Stimulated activated CD8-positive, alpha-beta memory T cell treated with anti-CD3 and anti-CD28 coated beads, Interleukin-4, amount 100 ng/mL, for 24 hours (primary cell): ENCODE results near the gene NEURL1.
A peak's percentile ranks its signal among the peaks of the same experiment; 100 is the strongest.

ENCODE experiments used
- DNase-seq: peaks from one replicate; pipeline ENCODE4 v3.0.0-alpha.2; 2020; ENCODE audit warnings: low read depth

Gene NEURL1

DNA sequence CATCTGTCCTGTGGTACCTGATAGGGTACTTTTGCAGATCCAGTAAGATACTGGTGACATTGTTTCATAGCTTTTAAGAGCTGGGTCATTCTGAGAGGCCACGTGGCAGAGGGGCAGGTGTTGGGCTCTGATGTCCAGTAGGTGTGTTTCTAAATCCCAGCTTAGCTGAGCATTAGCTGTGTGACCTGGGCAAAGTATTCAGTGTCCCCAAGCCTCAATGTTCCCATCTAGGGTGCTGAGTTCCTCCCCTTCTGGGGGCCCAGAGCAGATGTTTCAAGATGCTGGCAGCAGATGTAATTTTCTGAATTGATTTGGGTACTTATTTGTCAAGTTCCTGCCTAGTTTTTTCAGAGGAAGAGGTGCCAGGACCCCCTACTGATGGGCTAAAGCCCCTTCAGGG lies 52.9 kb downstream of the NEURL1 start:
- no peak for DNase-seq

DNA sequence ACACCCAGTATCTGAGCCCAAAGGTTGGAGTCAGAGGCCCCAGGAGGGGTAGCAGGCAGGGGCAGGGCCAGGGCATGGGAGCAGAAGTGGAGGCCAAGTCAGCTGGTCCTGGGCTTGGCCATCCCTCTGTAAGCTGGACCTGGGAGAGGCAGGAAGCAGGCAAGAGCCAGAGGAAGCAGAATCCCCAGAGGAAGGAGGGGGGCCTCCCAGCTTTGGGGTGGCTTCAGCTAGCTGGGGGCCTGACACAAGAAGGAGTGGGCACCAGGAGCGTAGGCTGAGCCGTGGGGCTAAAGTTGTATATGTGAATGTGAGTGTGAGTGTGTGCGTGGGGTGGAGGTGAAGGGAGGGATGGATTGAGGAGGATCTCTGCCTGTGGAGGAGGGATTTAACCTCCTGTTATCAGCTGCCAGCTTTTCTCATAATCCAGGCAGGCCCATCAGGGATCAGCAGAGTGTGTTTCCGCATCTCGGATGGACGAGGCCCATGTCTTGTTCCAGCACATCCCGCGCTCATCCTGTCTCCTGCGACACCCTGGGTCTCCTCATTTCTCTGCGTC lies 54.0 kb downstream of the NEURL1 start:
- DNase-seq = no peak

DNA sequence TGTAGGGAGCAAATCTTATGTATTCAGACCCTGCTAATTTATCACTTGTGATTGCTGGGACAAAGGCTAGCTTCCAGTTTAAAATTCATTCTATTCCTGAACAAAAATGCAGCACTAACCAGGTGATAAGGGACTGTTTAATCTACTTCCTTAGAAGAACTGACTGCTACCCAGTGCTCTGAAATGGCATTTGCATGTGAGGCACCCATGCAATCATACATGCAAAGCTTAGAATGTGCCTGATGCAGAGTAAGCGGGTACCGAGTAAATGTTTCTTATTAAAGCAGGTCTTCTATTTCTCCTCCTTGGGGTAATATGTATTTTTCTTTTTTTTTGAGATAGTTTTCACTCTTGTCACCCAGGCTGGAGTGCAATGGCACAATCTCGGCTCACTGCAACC lies 54.5 kb downstream of the NEURL1 start:
- no peak for DNase-seq

DNA sequence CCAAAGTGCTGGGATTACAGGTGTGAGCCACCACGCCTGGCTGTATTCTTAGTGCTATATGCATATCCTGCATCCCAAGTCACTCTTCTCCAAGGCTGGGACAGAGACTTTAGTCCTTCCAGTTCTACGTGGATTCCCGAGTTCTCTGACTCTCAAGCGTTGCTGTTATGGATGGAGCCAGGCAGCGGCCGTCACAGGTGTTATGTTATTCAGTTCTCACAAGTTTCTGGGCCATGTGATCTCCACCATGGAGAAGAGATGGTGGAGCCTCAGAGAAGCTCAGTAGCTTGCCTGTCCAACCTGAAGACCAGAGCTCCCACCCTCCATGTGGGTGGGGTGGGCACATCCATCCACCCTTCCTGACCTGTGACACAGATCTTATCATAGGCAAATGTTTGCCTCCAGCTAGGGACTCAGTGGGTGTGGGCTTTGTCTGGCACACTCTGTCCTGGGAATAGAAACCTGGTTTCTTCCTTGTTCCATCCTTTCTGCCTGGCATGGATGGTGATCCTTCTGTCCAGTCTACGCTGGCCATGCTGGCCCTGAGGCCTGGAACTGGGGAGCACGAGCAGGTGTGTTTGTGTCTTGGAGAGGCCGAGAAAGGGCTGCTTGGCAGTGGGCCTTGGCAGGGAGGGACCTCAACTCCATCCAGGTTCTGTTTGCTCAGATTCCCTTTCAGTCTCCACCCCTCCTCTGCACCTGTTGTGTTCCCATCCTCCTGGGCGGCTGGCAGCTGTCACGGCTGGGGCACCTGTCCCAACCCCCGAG lies 55.3 kb downstream of the NEURL1 start:
- DNase-seq = no peak

DNA sequence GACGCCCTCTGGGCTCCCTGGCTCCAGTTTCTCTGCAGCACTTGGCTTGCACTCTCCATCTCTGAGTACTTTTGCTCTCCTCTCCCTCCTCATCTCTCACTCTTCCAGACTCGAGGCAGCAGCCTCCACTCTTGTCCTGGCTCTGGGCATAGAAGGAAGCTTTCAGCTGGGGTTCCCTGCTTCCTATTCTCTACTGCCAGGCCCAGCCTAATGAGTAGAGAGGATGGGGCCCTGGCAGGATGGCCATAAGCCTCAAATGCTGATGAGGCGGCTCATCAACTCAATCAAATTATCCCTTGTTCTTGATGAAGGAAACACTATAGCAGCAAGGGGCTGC lies 55.8 kb downstream of the NEURL1 start:
- DNase-seq = no peak

DNA sequence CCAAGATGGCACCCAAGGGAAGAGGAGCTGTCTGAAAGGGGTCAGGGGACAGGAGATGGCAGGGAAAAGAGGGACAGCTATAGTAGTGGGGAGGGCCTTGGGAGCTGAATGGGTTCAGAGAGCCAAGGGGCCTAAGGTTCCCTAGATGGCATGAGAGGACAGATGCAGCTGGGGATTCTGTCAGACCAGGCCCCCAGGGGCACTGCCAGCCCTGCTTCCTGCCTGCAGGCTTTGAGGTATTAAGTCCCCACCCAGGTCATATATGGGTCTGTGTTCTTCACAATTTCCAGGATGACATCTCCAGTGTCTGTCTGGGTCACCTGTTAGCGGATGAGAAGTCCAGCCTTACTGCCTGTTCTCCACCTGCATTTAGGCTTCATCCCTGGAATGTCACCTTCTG lies 56.7 kb downstream of the NEURL1 start:
- DNase-seq = no peak

DNA sequence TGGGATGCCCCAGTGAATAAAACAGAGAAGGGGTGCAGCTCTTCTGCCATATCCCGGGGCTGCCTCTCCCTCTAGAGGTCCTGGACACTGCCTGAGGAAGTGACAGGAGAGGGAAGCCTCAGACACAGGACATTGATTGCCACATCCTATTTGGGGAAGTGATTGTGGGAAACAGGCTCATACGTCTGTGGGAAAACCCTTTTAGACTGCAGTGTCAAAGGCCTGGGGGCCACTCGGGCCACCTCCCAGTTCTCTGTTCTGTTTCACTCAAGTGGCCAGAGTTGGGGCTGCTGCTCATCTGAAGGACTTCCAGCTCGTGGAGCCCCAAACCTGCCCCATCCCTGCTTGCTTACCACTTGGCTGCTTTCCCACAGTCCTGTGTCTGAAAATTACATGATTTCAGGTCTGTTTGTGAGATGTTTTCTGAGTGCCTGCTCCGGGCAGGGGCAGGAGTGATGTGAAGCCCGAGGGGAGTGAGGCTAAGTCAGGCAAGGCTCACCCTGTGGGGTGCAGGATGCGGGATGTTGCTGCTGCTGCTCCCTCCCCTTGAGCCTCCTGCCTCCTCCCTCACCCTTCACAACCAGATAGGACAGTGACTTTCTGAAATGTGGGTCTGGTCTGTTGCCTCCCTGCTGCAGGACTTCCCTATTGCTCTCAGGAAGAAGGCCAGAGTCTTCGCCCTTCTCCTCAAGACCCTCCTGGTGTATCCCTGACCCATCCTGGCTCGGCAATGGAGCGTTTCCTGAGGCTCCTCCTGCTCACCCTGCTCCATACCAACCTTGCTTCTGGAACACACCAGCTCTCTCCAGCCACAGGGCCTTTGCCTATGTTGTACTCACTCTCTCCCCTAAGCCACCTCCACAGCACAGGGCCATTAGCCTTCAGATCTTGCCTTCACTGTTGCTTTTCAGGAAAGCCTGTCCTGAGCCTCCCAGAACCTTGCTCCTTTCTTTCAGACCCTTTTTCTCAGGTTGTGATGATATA lies 58.4 kb downstream of the NEURL1 start:
- no peak for DNase-seq

DNA sequence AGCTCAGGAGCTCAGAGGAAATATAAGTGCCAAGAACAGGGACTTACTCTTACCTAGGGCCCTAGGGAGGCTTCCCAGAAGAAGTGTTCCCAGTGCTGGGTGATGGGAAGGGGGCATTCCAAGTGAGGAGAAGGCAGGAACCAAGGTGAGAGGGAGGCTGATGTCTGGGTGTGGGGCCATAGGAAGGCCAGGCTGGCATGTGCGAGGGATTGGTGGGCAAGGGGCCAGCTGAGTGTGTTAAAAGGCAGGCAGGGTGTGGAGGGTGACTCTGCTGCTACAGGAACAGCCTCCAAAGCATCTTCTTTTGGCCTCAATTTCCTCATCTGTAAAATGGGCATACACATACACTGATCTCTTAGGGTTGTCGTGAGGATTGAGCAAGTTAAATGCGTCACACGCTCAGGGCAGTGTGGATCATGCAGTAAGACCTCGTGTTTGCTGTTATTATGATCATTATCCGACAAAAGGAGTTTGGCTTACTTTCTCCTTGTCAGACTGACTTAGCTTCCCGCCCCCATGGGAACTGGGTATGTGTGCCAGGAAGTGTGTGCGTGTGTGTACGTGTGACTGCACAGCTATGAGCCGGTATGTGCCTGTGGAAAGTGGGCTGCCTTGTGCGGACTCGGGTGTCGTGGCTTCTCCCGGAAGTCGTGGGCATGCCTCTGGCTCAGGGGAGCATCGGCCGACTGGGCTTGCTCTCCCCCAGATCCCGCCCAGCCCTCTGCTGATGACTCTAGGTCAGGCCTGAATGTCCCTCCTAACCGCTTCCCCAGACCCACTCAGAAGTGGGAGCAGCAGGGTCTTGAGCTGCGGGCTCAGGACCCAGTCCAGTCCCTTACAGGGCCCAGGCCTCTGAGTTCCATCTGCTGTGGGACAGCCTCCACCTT lies 59.6 kb downstream of the NEURL1 start:
- DNase-seq = no peak

DNA sequence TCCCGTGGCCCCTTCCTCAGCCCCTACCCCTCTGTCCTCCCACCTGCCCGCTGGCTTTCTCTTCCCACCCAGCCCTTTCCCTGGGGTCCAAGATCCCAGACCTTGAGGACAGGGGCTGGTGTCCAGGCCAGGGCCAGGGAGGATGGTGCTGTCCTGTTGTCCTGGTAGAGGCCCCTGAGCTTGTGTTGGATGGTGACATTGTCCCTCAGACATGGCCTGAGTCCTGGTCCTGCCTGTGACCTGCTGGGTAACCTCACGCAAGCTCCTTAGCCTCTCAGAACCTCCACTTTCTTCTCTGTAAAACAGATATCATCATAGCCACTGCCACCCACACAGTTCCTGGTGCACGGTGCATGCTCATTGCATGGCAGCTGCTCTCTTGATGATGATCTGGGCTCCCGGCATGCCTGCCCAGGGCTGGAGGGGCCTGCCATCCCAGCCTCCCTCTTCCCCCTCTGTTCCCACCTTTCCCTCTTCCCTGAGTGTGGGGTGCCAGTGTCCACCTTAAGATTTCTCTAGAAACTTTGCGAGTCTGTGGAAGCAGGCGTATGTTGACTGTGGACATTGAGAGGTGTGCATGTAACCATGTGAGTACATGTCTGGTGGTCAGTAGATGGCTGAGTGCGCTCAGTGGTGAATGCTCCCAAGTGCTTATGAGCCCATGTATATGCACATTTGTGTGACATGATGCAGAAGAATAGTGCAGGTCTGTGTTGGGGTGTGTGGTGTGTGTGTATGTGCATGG lies 60.4 kb downstream of the NEURL1 start:
- DNase-seq = peak; percentile 27

DNA sequence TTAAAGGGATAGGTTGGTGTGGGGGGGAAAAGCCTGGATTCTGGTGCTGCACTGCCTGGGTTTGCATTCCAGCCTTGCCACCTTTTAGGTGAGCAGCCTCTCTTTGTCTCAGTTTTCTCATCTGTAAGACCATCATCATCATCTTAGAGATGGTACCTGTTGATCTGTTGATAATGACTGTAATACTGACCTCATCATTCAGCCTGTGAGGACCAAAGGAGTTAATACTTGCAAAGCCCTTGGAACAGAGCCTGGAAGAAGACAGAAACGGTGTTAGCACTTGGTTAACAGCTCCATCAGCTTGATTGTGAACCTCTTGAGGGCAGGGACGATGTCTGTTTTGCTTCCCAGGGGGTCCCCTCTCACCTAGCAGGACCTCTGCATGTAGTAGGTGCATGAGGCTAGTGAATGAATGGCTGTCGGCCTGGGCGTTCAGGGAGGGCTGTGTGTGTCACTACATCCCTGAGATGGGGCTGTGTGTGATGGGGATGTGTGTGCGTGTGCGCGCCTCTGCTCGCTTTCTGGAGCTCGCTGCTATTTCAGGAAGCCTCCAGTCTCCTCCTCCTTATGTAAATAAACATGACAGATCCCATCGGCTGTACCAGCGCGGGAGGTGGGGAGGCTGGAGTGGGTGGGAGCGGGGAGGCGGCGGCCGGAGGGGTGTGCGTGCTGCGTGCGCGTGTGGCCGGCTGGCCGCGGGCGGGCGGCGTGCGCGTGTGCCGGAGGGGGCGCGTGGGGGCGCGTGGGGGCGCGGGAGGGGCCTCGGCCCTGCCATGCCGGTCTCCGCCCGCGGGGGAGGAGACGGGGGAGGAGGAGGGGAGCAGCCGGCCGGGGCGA lies 61.2 kb downstream of the NEURL1 start:
- DNase-seq = no peak

DNA sequence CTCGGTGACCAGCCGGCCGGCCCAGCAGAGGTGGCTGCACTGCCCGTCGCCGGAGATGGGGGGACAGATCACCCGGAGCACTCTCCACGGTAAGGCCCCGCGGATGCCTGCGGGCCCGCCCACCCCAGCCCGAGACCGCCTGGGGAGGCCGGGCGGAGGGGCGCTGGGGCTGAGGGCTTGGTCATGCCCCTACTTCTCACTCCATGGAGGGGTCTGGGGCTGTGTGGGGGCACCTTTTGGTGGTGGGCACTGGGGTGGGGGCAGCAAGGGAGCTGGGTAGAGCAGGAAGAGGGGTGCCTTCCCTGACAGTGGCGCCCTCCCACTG lies 61.8 kb downstream of the NEURL1 start:
- DNase-seq = no peak

DNA sequence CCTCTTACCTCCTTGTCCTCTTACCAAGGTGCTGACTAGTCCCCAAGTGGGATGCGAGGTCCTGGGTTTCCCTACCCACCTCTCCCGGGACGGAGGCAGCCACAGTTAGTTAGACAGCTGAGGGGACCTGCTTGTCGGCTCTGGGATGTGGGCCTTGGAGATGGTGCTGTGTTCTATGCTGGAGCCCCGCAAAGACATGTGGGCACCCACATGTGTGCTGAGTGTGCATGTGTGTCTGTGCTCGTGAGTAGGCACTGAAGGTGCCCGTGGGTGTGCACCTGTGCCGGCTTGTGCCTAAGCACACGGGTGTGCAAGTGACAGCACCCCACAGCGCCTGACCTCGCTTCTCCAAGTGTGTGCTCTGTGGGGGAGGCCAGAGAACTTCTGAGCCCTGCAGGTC lies 62.2 kb downstream of the NEURL1 start:
- no peak for DNase-seq

DNA sequence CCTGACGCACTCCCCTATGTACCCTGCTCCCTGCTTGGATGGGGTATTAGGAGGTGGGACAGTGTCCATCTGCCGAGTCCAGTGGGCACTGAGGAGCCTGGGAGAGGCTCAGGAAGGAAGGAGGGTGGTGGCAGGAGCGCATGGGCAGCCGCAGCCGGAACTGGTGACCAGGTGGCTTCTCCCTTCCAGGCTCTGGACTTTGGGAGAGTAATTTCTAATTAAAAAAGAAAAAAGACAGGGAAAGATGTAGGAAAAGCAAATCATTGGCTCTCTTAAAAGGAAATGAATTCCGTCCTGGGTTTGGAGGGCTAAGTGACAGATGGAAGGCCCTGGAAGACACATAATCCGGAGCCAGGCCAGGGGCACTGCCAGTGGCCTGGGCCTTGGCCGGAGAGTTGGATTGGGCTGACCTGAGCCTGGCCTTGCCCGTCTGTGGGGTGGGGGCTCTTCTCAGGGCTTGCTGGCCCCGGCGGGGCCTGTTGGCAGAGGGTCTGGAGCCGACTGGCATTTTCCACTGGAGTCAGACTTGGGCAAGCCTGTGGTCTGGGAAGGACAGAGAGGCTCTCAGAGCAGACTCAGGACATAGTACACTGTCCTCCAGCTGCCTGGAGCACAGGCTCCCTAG lies 63.0 kb downstream of the NEURL1 start:
- no peak for DNase-seq

DNA sequence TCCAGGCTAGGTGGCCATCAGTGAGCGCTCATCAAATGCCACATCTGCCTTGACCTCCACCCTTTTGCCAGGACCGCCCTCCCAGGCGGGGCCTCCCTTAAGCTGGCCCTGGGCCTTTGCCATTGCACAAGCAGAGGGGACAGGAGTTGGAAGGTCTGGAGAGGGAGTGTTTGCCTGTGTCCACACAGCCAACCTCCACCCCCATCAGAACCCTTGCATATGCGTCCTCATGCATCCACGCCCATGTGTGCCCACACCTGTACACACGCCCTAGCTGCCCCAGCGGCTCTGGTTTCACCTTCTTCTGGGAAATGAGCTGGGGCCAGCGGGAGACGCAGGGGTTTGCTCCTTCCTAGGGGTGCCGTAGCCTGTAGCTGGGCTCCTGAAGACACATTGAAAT lies 64.0 kb downstream of the NEURL1 start:
- DNase-seq = no peak

DNA sequence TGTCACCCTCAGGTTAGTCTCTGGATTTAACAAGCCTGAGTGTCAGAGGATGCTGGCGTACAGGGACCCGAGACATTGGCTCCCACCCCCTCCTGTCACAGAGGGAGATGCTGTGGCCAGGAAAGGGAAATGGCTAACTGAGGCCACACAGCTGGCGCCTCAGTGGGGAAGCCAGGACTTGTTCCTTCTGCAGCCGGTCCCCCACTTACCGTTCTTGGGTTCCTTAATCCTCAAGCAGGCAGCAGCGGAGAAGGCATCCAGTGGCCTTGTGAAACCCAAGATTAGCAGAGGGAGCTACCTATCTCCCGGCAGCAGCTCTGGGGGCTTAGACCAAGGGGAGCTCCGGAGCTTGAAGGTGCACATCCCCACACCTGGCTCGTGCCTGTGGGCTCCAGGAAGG lies 65.4 kb downstream of the NEURL1 start:
- DNase-seq = no peak

DNA sequence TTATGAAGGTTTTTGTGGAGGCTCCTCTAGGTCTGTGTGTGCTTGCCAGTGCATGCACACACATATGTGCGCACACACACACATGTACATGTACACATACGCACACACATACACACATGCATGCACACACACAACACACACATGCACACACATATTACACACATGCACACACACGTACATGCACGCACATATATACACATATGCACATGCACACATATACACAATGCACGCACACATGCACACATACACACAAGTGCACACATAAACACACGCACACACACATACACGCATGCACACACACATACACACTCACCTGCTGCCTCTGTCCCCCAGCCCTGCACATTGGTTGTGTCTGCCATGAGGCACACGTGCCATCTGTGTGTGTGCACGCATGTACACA lies 66.3 kb downstream of the NEURL1 start:
- no peak for DNase-seq

DNA sequence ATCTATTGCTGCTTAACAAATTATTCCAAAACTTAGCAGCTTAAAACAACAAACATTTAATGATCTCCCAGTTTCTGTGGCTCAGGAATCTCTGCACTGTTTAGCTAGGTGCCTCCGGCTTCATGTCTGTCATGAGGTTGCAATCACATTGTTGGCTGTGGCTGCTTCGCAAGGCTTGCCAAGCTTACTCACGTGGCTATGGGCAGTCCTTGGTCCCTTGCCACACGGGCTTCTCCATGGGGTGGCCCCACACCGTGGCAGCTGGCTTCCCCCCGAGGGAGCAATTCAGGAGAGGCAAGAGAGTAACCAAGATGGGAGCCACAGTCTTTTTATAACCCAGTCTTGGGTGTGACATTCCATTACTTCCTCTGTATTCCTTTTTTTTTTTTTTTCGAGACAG lies 67.4 kb downstream of the NEURL1 start:
- no peak for DNase-seq

DNA sequence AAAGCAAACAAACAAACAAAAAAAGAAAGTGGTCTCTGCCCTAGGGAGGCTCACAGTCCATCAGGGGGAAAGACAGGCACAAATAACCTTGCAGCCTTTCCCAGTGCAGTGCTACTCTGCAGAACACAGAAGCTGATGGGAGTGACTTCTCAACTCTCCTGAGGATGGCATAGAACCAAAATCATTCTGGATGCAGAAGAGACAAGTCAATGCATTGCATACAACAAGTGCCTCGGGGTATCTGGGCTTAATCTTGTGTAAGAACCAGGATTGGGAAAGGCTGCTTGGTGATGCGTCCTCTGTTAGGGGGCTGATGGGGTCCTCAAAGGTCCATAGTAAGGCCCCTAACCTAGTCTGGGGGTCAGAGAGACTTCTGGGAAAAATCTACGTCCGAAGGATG lies 68.9 kb downstream of the NEURL1 start:
- no peak for DNase-seq

DNA sequence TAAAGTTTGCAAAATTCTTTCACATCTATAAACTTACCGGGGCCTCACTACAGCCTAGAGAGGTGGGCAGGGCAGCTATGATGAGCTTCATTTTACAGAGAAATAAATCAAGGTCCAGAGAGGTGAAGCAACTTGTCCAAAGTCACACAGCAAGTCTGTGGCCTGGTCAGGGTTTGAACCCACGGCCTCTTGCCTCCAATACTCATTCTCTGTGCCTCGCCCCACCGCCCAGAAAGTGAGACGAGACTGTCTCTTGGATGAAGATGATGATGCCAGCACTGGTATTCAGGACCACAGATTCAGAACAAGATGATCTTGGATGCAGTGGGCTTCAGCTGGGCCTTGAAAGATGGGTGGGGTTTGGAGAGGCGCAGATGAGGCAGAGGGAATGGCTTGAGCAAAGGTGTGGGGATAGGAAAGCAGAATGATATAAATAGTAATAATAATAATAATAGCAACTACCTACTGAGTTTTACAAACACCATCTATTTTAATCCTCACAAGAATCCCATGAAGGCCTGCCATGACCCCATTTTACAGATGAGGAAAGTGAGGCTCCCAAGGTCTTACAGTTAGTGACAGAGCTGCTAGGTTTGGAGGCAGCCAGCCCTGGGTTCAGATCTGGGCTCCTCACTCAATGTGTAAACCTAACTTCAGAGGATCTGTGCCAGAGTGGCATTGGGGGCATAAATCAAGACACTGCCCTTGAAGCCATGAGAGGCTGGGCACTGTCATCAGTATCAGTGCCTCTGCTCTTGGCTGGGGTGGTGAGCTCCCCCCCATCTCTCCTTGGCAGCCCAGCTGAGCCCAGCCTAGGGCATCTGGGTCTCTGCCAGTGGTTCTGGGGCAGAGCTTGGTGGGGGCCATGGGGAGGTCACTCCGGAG lies 70.0 kb downstream of the NEURL1 start:
- no peak for DNase-seq
